ENCODE measurements around the gene OR51S1. TPM values are rescaled to one million over a fixed set of nuclear protein-coding genes. Genes with fewer than 3 reads are reported as not detected.

OR51S1 gene
- total RNA-seq, 1 experiment from 2014 or later, result not detected

- TF ChIP-seq YY1 (IDR thresholded peaks at IDR 0.05; ENCODE audit: extremely low read depth, insufficient replicate concordance, low read depth, low read length), result no peak
- no peak for TF ChIP-seq MAX (IDR thresholded peaks at IDR 0.05)
Observed at GRCh38 chr11:4830909-4831308, 18.1 kb downstream of the OR51S1 start (continued).

DNA sequence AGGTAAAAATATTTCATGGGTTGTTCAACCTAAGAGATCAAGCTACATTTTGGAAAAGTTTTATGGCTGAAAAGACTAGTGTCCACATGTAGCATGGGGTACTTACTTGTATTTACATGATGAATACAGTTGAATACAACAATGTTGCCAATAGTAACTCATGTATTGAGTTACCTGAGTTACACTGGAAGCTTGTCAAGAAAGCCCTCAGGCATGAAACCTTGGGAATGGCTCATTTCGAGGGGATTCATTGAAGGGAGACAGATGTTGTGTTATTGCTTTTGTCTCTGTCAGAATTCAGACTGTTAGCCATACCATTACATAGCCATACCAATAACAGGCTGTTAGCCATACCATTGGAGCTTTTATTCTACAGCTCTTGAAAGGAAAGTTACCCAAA lies 18.7 kb downstream of the OR51S1 start:
- no peaks in the 10 kb centered on the region for H3K9me2 ChIP-seq (ENCODE audit: insufficient read depth)
- BruUV-seq (replicated peaks), result no TSS peak
- TF ChIP-seq EZH2phosphoT487 (IDR thresholded peaks at IDR 0.05; ENCODE audit: borderline replicate concordance) (no peak), CTCF (IDR thresholded peaks at IDR 0.05 in 2 of 3, conservative IDR thresholded peaks at IDR 0.05 in 1 of 3; ENCODE audit: borderline replicate concordance in 1 of 3, insufficient read depth in 1 of 3, low read depth in 2 of 3, low read length in 2 of 3) (no peak), YY1 (IDR thresholded peaks at IDR 0.05; ENCODE audit: extremely low read depth, insufficient replicate concordance, low read depth, low read length) (no peak), EZH2 (IDR thresholded peaks at IDR 0.05) (no peak), POLR2AphosphoS5 (IDR thresholded peaks at IDR 0.05; ENCODE audit: low read depth, low read length) (no peak), CBX3 (IDR thresholded peaks at IDR 0.05; ENCODE audit: low read depth) (no peak), SIN3A (IDR thresholded peaks at IDR 0.05; ENCODE audit: low read depth) (no peak), ELF1 (IDR thresholded peaks at IDR 0.05; ENCODE audit: borderline replicate concordance, low read depth) (no peak), EGR1 (IDR thresholded peaks at IDR 0.05; ENCODE audit: low read depth) (no peak), SRF (IDR thresholded peaks at IDR 0.05; ENCODE audit: low read depth) (no peak), TCF7L2 (IDR thresholded peaks at IDR 0.05; ENCODE audit: borderline replicate concordance, extremely low read depth, insufficient read depth, insufficient read length) (no peak), POLR2A (IDR thresholded peaks at IDR 0.05; ENCODE audit: borderline replicate concordance, extremely low read depth, insufficient read depth, insufficient read length) (no peak), CEBPB (IDR thresholded peaks at IDR 0.05; ENCODE audit: low read depth) (no peak), MAX (IDR thresholded peaks at IDR 0.05) (no peak), JUND (IDR thresholded peaks at IDR 0.05) (no peak)
- TF ChIP-seq, protein P1, sequence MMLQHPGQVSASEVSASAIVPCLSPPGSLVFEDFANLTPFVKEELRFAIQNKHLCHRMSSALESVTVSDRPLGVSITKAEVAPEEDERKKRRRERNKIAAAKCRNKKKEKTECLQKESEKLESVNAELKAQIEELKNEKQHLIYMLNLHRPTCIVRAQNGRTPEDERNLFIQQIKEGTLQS (IDR thresholded peaks at IDR 0.05), result no peak
- H2AFZ ChIP-seq (ENCODE audit: low read depth, low read length, poor library complexity, severe bottlenecking), result no peak overlapping the region
- ATAC-seq, result no peak
- H3K79me2 ChIP-seq (ENCODE audit: insufficient read depth, low read length), result no peaks in the 10 kb centered on the region
- no peak overlapping the region for H3K4me3 ChIP-seq (replicated peaks in 1 of 2; ENCODE audit: low read depth in 1 of 2, low read length in 2 of 2)
- H3K27ac ChIP-seq (ENCODE audit: low read depth, low read length), result no peak overlapping the region
- no peaks in the 10 kb centered on the region for H3K9me3 ChIP-seq (ENCODE audit: control insufficient read depth in 1 of 2, insufficient read depth in 1 of 2, low read depth in 1 of 2, low read length in 2 of 2)
- DNase-seq (ENCODE audit: low read depth, low spot score), result no peak
- no peak overlapping the region for H3K9ac ChIP-seq (ENCODE audit: low read length)
- ChIA-PET POLR2A (no interaction called here), RAD21 (ENCODE audit: low non-redundant PET in 1 of 2, low total read pairs in 2 of 2, uncharacterized antibody in 2 of 2, unreplicated experiment in 2 of 2) (no interaction called here), CTCF (no interaction called here)
- no peaks in the 10 kb centered on the region for H3K36me3 ChIP-seq (ENCODE audit: control insufficient read depth in 1 of 2, insufficient read depth in 2 of 2, low read length in 2 of 2)
- no peaks in the 10 kb centered on the region for H3K4me1 ChIP-seq (ENCODE audit: control insufficient read depth in 1 of 2, insufficient read depth in 2 of 2, low read length in 2 of 2)
- peaks cover 27% of the 10 kb centered on the region for H3K27me3 ChIP-seq (ENCODE audit: insufficient read depth, low read length)
- no peak overlapping the region for H3K4me2 ChIP-seq (ENCODE audit: low read length)
- intact Hi-C loops (cut with micrococcal nuclease), result no loop called here
- H4K20me1 ChIP-seq (ENCODE audit: insufficient read depth), result no peaks in the 10 kb centered on the region
